GM23248 (cell line): Measurements from ENCODE around the gene HOXB3.

ENCODE experiments used
- EZH2 ChIP-seq: fragments of 200-600 bp; sonication (generic); IDR thresholded peaks from 2 replicates; pipeline ENCODE4 v1.6.1; 2018; ENCODE audit warnings: antibody characterized with exemption, mild to moderate bottlenecking; ENCODE audit not compliant: insufficient read depth, poor library complexity, severe bottlenecking
- EZH2phosphoT487 ChIP-seq: fragments of 200-600 bp; sonication (generic); IDR thresholded peaks from 2 replicates; pipeline ENCODE4 v1.6.1; 2018; ENCODE audit warnings: antibody characterized with exemption, moderate library complexity, mild to moderate bottlenecking, low read depth; ENCODE audit not compliant: insufficient read depth

DNA sequence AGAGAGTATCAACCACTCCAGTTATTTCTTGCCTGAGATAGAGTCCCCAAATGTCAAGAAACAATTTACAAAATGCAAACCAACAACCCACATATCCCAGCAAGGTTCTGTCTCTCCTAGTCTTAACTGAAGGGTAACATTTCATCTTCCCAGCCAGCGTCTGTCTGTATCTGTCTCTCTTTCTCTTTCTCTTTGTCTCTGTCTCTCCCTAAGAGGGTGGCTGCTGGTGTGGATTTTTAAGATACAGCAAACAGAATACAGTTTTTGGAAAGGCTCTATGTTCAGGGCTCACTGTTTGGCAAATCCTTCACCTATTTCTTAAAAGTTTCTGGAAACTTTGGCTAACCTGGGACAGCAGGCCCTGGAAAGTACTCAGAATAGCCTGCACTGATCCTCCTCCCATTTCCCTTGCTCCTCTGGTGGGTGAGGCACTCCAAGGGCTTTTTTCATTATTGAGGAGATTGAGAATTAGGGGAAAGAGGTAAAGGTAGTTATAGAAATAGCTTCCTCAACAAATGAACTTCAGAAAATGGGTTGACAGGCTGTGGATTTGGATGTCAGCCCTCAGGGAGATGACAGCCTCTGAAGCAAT, 18.1 kb downstream of the HOXB3 start:
- no peak for TF ChIP-seq EZH2phosphoT487
- no peak for TF ChIP-seq EZH2
